Ramos (cell line): ENCODE results near the gene IQSEC3.
"Not testable (repeated sequence)": the region's sequence is repeated elsewhere in the genome, so short reads cannot be mapped to it uniquely, and the experiment has no call there.

Source experiments
- in situ Hi-C: fragments of 300-500 bp; cut with MboI; formaldehyde crosslinking; loops from one replicate; pipeline ENCODE4 v1.14.3; 2022; ENCODE audit warnings: low sequenced_read_pairs; ENCODE audit not compliant: unreplicated experiment

Gene IQSEC3

GRCh38 chr12:66428-66781 is at the start of gene IQSEC3:
TSS of gene IQSEC3 (plus strand) at chr12:66767. CDS start at chr12:66883, 116 bp downstream.
- in situ Hi-C loops: not testable (repeated sequence)

- in situ Hi-C loops: not testable (repeated sequence)
Measured at GRCh38 chr12:17370-18340, 48.9 kb upstream of the IQSEC3 start.

GRCh38 chr12:18821-19567 is 47.6 kb upstream of the IQSEC3 start:
- in situ Hi-C loops: not testable (repeated sequence)

DNA sequence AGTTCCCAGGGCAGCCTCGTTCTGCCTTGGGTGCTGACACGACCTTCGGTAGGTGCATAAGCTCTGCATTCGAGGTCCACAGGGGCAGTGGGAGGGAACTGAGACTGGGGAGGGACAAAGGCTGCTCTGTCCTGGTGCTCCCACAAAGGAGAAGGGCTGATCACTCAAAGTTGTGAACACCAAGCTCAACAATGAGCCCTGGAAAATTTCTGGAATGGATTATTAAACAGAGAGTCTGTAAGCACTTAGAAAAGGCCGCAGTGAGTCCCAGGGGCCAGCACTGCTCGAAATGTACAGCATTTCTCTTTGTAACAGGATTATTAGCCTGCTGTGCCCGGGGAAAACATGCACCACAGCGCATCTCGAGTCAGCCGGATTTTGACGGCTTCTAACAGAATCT is 46.7 kb upstream of the IQSEC3 start:
- in situ Hi-C loops: not testable (repeated sequence)

DNA sequence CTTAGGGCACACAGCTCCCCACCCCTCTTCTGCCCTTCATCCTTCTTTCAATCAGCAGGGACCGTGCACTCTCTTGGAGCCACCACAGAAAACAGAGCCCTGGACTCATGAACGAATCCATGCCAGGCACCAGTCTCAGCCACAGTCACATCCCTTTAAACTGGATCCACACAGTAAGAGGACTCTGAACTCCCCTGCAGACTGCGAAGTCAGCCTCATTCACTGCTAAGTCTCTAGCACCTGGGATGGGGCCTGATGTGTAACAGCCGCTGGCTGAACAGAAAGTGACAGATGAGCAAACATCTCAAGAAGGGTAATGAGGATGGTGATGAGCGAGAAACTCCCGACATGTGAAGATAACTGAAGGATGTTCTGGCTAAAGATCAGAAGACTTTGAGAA is 45.8 kb upstream of the IQSEC3 start:
- in situ Hi-C loops: no loop called here

DNA sequence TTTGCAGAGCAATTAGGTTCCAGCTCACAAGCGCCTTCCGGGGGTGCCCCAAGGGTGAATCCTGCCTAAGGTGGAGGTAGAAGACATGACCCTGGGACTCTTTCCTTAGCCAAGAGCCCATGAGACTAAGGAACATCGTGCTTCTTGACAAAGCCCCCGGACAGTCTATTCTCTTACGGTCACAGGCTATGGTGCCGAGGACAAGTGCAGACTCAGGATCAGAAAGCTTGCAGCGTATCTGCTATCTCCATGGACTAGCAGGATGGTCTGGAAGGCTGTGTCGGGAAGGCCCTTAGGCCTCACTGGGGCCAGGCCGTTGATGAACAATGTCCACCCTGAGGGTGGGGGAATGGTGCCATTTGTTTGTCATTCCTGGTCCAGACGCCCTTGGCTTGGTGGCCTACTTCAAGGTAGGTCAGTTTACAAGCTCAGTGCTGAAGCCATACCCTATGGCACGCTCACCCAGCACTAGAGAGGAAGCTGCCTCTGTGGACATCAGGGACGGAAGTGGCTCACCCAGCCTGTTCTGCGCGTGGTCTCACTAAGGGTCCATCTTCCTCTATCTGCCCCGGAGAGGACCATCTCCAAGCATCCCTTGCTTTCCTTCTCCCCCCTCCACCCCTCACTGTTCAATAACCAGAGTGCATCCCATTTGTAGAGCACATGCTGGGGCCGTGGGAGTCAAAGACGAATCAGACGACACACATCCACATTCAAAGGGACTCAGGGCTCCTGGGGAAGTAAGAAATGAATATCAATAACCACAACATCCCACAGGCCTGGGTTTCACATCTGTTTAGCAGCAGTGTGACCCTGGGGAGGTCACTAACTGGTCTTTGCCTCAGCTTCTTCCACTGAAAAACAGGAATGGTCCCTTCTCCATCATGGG is 45.0 kb upstream of the IQSEC3 start:
- in situ Hi-C loops: no loop called here

- in situ Hi-C loops: no loop called here
Measured at GRCh38 chr12:22190-22529, 44.4 kb upstream of the IQSEC3 start.

- in situ Hi-C loops: no loop called here
Measured at GRCh38 chr12:22530-23201, 43.9 kb upstream of the IQSEC3 start.

DNA sequence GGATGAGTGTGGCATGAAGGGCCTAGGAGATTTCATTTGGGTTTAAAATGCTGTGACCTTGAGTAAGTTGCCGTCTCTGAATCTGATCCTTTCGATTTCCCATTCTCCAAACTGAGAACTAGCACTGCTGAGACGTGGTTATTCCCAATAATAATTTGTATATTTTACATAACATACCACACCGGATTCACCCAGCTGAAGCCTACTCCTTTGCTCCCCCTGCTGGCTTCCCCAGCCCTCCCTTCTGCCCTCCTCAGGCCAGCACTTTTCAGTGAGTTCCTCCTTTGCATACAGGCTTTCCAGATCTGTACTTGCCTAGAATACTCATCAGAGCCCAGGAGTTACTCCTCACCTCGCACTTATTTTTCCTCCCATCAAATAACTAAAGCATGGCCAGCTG is 38.7 kb upstream of the IQSEC3 start:
- in situ Hi-C loops: not testable (repeated sequence)

GRCh38 chr12:38775-39174 is 27.8 kb upstream of the IQSEC3 start:
- in situ Hi-C loops: not testable (repeated sequence)

DNA sequence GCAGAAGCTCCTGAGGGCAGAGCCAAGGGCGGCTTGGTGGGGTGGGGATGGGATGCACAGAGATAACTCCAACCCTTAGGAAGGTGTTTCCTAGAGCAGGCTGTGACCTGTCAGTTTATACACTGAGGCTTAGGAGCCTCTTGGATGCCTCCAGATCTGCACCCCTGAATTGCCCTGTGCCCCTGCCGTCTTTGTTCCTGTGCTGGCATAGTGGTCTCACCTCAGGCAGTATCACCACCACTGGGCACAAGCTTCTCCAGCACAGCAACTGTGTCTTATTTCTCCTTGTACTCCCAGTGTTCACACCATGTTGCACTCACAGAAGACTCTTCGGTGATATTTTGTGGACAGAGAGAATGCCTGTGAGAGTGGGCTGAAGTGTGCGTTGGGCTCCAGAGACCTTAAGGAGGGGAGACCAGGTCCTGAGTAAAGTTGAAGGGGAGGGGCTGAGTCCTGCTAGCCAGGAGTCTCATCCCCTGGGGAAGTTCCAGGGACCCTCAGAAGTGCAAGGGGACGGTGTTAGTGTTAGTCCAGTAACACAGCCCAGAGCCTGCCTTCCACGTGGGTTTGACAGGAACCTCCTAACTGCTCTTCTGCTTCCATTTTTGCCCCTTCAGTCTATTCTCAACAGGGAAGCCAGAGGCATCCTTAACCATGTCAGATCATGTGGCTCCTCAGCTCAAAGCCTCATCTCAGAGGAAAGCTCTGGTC is 26.9 kb upstream of the IQSEC3 start:
- in situ Hi-C loops: not testable (repeated sequence)

GRCh38 chr12:44352-44751 is 22.2 kb upstream of the IQSEC3 start:
- in situ Hi-C loops: not testable (repeated sequence)

GRCh38 chr12:45235-45990 is 21.2 kb upstream of the IQSEC3 start:
- in situ Hi-C loops: not testable (repeated sequence)

- in situ Hi-C loops: not testable (repeated sequence)
Measured at GRCh38 chr12:45991-46358, 20.6 kb upstream of the IQSEC3 start.

GRCh38 chr12:46542-46941 is 20.0 kb upstream of the IQSEC3 start:
- in situ Hi-C loops: not testable (repeated sequence)

- in situ Hi-C loops: not testable (repeated sequence)
Measured at GRCh38 chr12:47699-48226, 18.8 kb upstream of the IQSEC3 start.

GRCh38 chr12:49149-49548 is 17.4 kb upstream of the IQSEC3 start:
- in situ Hi-C loops: not testable (repeated sequence)

DNA sequence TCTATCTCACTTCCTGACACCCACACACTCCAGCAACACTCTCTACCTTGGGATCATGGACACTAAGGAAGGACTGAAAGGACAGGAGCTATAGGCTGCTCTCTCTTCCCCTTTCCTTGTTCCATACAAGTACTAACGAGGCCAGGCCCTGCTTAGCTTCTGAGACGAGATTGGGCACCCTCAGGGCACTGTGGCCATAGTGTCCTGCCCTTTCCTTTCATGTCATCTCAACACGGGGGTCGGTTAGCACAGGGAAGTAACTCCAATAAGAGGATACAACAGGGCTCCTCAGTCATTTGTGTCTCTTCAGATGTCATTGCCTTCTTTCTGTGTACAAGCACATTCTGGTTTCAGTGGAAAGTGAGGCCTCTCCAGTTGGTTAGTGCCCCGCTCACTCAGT is 15.5 kb upstream of the IQSEC3 start:
- in situ Hi-C loops: not testable (repeated sequence)
